Trophoblast cell (in vitro differentiated cells and primary cell): ENCODE data around the gene WSB1.
A peak's percentile ranks its signal among the peaks of the same experiment; 100 is the strongest.

ENCODE experiments used
- DNase-seq, 2 donors: peaks; one replicate each; pipeline ENCODE4 v3.0.0-alpha.2; 2016
- H2AFZ ChIP-seq: 2 replicates; pipeline ENCODE4 v1.6.1; 2013; ENCODE audit warnings: low read length, moderate library complexity, mild to moderate bottlenecking; ENCODE audit not compliant: insufficient read depth, poor library complexity
- H2AK5ac ChIP-seq: 2 replicates; pipeline ENCODE4 v1.6.1; 2013; ENCODE audit warnings: mild to moderate bottlenecking, low read length
- H2BK120ac ChIP-seq: 2 replicates; pipeline ENCODE4 v1.6.1; 2013; ENCODE audit warnings: low read length, mild to moderate bottlenecking, moderate library complexity; ENCODE audit not compliant: insufficient read depth, poor library complexity
- H2BK12ac ChIP-seq: 2 replicates; pipeline ENCODE4 v1.6.1; 2013; ENCODE audit warnings: mild to moderate bottlenecking, low read length, moderate library complexity
- H2BK5ac ChIP-seq: 2 replicates; pipeline ENCODE4 v1.6.1; 2013; ENCODE audit warnings: low read length, low read depth, moderate library complexity, mild to moderate bottlenecking; ENCODE audit not compliant: poor library complexity
- H3K14ac ChIP-seq: 2 replicates; pipeline ENCODE4 v1.6.1; 2013; ENCODE audit warnings: mild to moderate bottlenecking, low read length
- H3K18ac ChIP-seq: 2 replicates; pipeline ENCODE4 v1.6.1; 2013; ENCODE audit warnings: mild to moderate bottlenecking, low read length
- H3K23ac ChIP-seq: 2 replicates; pipeline ENCODE4 v1.6.1; 2013; ENCODE audit warnings: low read length
- H3K27ac ChIP-seq: 2 replicates; pipeline ENCODE4 v1.5.1; 2013; ENCODE audit warnings: low read depth, mild to moderate bottlenecking, inconsistent platforms, low read length, moderate library complexity
- H3K27me3 ChIP-seq: 2 replicates; pipeline ENCODE4 v1.6.1; 2013; ENCODE audit warnings: inconsistent platforms, mild to moderate bottlenecking, low read length, moderate library complexity; ENCODE audit not compliant: insufficient read depth
- H3K36me3 ChIP-seq, 2 experiments: 1 replicate in 1 of 2; 2 replicates in 1 of 2; pipeline ENCODE4 v1.6.1; 2013; ENCODE audit warnings: low read length in 2 of 2, mild to moderate bottlenecking in 2 of 2, moderate library complexity in 1 of 2; ENCODE audit not compliant: insufficient read depth in 2 of 2, control insufficient read depth in 1 of 2
- H3K4ac ChIP-seq: 2 replicates; pipeline ENCODE4 v1.6.1; 2013; ENCODE audit warnings: low read depth, mild to moderate bottlenecking, low read length, moderate library complexity
- H3K4me1 ChIP-seq, 2 experiments: 1 replicate in 1 of 2; 2 replicates in 1 of 2; pipeline ENCODE4 v1.6.1; 2013; ENCODE audit warnings: low read length in 2 of 2, mild to moderate bottlenecking in 2 of 2, moderate library complexity in 1 of 2; ENCODE audit not compliant: insufficient read depth in 2 of 2, control insufficient read depth in 1 of 2
- H3K4me2 ChIP-seq: 2 replicates; pipeline ENCODE4 v1.6.1; 2013; ENCODE audit warnings: inconsistent platforms, mild to moderate bottlenecking, low read length, moderate library complexity
- H3K4me3 ChIP-seq: 2 replicates; pipeline ENCODE4 v1.5.1; 2013; ENCODE audit warnings: mild to moderate bottlenecking, low read depth, low read length, inconsistent platforms
- H3K79me1 ChIP-seq: one replicate; pipeline ENCODE4 v1.6.1; 2013; ENCODE audit warnings: low read length
- H3K79me2 ChIP-seq: 2 replicates; pipeline ENCODE4 v1.6.1; 2013; ENCODE audit warnings: low read length, mild to moderate bottlenecking; ENCODE audit not compliant: control insufficient read depth, insufficient read depth, poor library complexity
- H3K9ac ChIP-seq: 2 replicates; pipeline ENCODE4 v1.6.1; 2013; ENCODE audit warnings: mild to moderate bottlenecking, low read length
- H3K9me3 ChIP-seq: 2 replicates; pipeline ENCODE4 v1.6.1; 2013; ENCODE audit warnings: low read depth, mild to moderate bottlenecking, control low read depth, inconsistent platforms, low read length; ENCODE audit not compliant: insufficient read depth
- H4K12ac ChIP-seq: 2 replicates; pipeline ENCODE4 v1.6.1; 2013; ENCODE audit warnings: low read depth, mild to moderate bottlenecking, low read length, moderate library complexity
- H4K8ac ChIP-seq: 2 replicates; pipeline ENCODE4 v1.6.1; 2013; ENCODE audit warnings: low read depth, mild to moderate bottlenecking, low read length, moderate library complexity
- H4K91ac ChIP-seq: one replicate; pipeline ENCODE4 v1.6.1; 2013; ENCODE audit warnings: low read depth, mild to moderate bottlenecking, low read length, moderate library complexity
- WGBS: extraction: QIAGEN DNeasy Blood & Tissue Kit; methylation state at CpG from one replicate; pipeline ENCODE4 v1.1.7; 2013; ENCODE audit warnings: missing lambda C conversion rate; ENCODE audit not compliant: insufficient read length, insufficient coverage; ENCODE audit errors: extremely low coverage; 5-methylcytosine and 5-hydroxymethylcytosine counted together

The WSB1 gene

GRCh38 chr17:27332047-27332393 is 38.1 kb downstream of the WSB1 start:
- Histone ChIP-seq H3K4ac (peak overlapping the region; percentile 73), H2AK5ac (peak overlapping the region; percentile 75), H3K4me2 (no peak overlapping the region), H3K9ac (no peak overlapping the region), H3K79me2 (no peaks in the 10 kb centered on the region), H2BK120ac (peak overlapping the region; percentile 79), H3K27me3 (no peaks in the 10 kb centered on the region), H2BK12ac (peak overlapping the region; percentile 94), H3K18ac (peak overlapping the region; percentile 82), H3K23ac (no peak overlapping the region), H3K4me3 (no peak overlapping the region), H3K4me1 (peaks cover 8 to 13% of the 10 kb centered on the region in 2 experiments), H4K12ac (no peak overlapping the region), H3K14ac (peak overlapping the region; percentile 84), H3K79me1 (peaks cover 14% of the 10 kb centered on the region), H3K36me3 (no peaks in the 10 kb centered on the region), H3K27ac (peak overlapping the region; percentile 90), H2AFZ (no peak overlapping the region), H2BK5ac (peak overlapping the region; percentile 79), H4K8ac (peak overlapping the region; percentile 5), H3K9me3 (no peaks in the 10 kb centered on the region), H4K91ac (peak overlapping the region; percentile 84)
- no CpG with 5 or more reads among the region's 3 CpGs for whole genome bisulfite sequencing
- no peak for DNase-seq

- peak overlapping the region; percentile 19 for H2AFZ ChIP-seq
- H3K27me3 ChIP-seq: no peaks in the 10 kb centered on the region
- peaks cover 8 to 13% of the 10 kb centered on the region in 2 experiments for H3K4me1 ChIP-seq
- no peaks in the 10 kb centered on the region for H3K9me3 ChIP-seq
- H3K36me3 ChIP-seq: no peaks in the 10 kb centered on the region
- peak overlapping the region; percentile 84 for H4K91ac ChIP-seq
- H2BK5ac ChIP-seq: peak overlapping the region; percentile 79
- no peaks in the 10 kb centered on the region for H3K79me2 ChIP-seq
- H3K14ac ChIP-seq: peak overlapping the region; percentile 50
- H3K23ac ChIP-seq: no peak overlapping the region
- peak overlapping the region; percentile 90 for H3K27ac ChIP-seq
- no peak overlapping the region for H4K12ac ChIP-seq
- peak overlapping the region; percentile 79 for H2BK120ac ChIP-seq
- no CpG with 5 or more reads among the region's 52 CpGs for WGBS
- no peak overlapping the region for H3K18ac ChIP-seq
- H3K4me3 ChIP-seq: peak overlapping the region; percentile 63
- H3K4me2 ChIP-seq: peak overlapping the region; percentile 87
- no peak overlapping the region for H2AK5ac ChIP-seq
- peak overlapping the region; percentile 2 for H3K4ac ChIP-seq
- DNase-seq: peak; percentile 98 to 99
- peaks cover 14% of the 10 kb centered on the region for H3K79me1 ChIP-seq
- H3K9ac ChIP-seq: peak overlapping the region; percentile 60
- H2BK12ac ChIP-seq: no peak overlapping the region
- peak overlapping the region; percentile 77 for H4K8ac ChIP-seq
Measured at GRCh38 chr17:27332485-27333409, 38.8 kb downstream of the WSB1 start.

- H3K4me3 ChIP-seq: peak overlapping the region; percentile 63
- H4K12ac ChIP-seq: no peak overlapping the region
- H2BK120ac ChIP-seq: peak overlapping the region; percentile 25
- peak overlapping the region; percentile 46 for H4K91ac ChIP-seq
- no peaks in the 10 kb centered on the region for H3K9me3 ChIP-seq
- no peaks in the 10 kb centered on the region for H3K27me3 ChIP-seq
- H3K18ac ChIP-seq: no peak overlapping the region
- peak overlapping the region; percentile 77 for H4K8ac ChIP-seq
- no CpG with 5 or more reads among the region's 11 CpGs for WGBS
- no peak overlapping the region for H3K14ac ChIP-seq
- H3K4ac ChIP-seq: no peak overlapping the region
- peak overlapping the region; percentile 90 for H3K27ac ChIP-seq
- H3K9ac ChIP-seq: no peak overlapping the region
- H2AFZ ChIP-seq: peak overlapping the region; percentile 19
- H3K36me3 ChIP-seq: no peaks in the 10 kb centered on the region
- H3K79me2 ChIP-seq: no peaks in the 10 kb centered on the region
- peaks cover 14% of the 10 kb centered on the region for H3K79me1 ChIP-seq
- H3K4me2 ChIP-seq: peak overlapping the region; percentile 87
- H2BK5ac ChIP-seq: peak overlapping the region; percentile 18
- DNase-seq: no peak
- H2BK12ac ChIP-seq: peak overlapping the region; percentile 33
- no peak overlapping the region for H2AK5ac ChIP-seq
- peaks cover 8 to 13% of the 10 kb centered on the region in 2 experiments for H3K4me1 ChIP-seq
- H3K23ac ChIP-seq: no peak overlapping the region
Measured at GRCh38 chr17:27333410-27333980, 39.6 kb downstream of the WSB1 start.

- peaks cover 14 to 20% of the 10 kb centered on the region in 2 experiments for H3K4me1 ChIP-seq
- H3K4me3 ChIP-seq: no peak overlapping the region
- H2BK5ac ChIP-seq: no peak overlapping the region
- H3K4me2 ChIP-seq: no peak overlapping the region
- no peak overlapping the region for H4K8ac ChIP-seq
- H4K91ac ChIP-seq: peak overlapping the region; percentile 34
- no peak overlapping the region for H2AK5ac ChIP-seq
- peaks cover 22% of the 10 kb centered on the region for H3K79me1 ChIP-seq
- no peaks in the 10 kb centered on the region for H3K79me2 ChIP-seq
- DNase-seq: no peak
- no peak overlapping the region for H3K23ac ChIP-seq
- no peak overlapping the region for H3K18ac ChIP-seq
- H3K9me3 ChIP-seq: no peaks in the 10 kb centered on the region
- H3K4ac ChIP-seq: no peak overlapping the region
- H3K36me3 ChIP-seq: no peaks in the 10 kb centered on the region
- no peak overlapping the region for H3K27ac ChIP-seq
- H2BK120ac ChIP-seq: no peak overlapping the region
- H3K9ac ChIP-seq: no peak overlapping the region
- H3K27me3 ChIP-seq: no peaks in the 10 kb centered on the region
- H3K14ac ChIP-seq: no peak overlapping the region
- H4K12ac ChIP-seq: no peak overlapping the region
- WGBS: no CpG with 5 or more reads among the region's 3 CpGs
- H2AFZ ChIP-seq: no peak overlapping the region
- H2BK12ac ChIP-seq: no peak overlapping the region
Measured at GRCh38 chr17:27336184-27336583, 42.3 kb downstream of the WSB1 start.
